Measurements from ENCODE around the gene UNC119. TPM values are rescaled to one million over a fixed set of nuclear protein-coding genes. Genes with fewer than 3 reads are reported as not detected.

The UNC119 gene
- total RNA-seq, 1 donor from 2014 or later, result 61.4 TPM

DNA sequence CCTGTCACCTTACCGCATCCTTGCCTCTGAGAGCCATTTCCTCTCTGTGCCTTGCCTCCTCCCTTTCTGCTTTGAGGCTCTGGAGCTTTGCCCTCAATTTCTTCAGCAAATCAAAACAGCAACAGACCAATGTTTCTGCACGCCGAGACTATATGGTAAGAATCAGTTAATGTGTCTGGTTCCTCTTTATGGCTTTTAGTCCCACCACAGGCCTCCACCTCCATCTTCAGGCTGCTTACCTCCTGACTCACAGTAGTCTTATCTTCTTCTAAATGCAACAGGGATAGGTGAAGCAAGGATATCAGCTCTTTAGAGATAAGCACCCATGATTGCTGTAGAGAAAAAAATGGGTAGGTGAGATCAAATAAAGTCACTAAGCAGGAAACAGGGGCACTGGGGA lies 33.4 kb upstream of the UNC119 start:
- no peak for DNase-seq (ENCODE audit: low spot score)
- H3K9me3 Mint-ChIP-seq, result no peaks in the 10 kb centered on the region
- Histone ChIP-seq H3K36me3 (peaks cover 29% of the 10 kb centered on the region), H3K27ac (no peak overlapping the region), H3K4me2 (no peak overlapping the region), H3K9ac (no peak overlapping the region), H3K4me3 (no peak overlapping the region), H3K79me2 (ENCODE audit: low read depth) (peaks cover 19% of the 10 kb centered on the region), H3F3A (ENCODE audit: low read depth) (peaks cover under 1% of the 10 kb centered on the region), H3K27me3 (no peaks in the 10 kb centered on the region), H2AFZ (replicated peaks) (no peak overlapping the region), H3K9me3 (ENCODE audit: low read depth) (no peaks in the 10 kb centered on the region), H3K4me1 (no peaks in the 10 kb centered on the region), H4K20me1 (ENCODE audit: low read depth) (peaks cover 28% of the 10 kb centered on the region)
- no peaks in the 10 kb centered on the region for H3K27me3 Mint-ChIP-seq (ENCODE audit: insufficient read depth, low read depth)
- H3K4me1 Mint-ChIP-seq, result no peaks in the 10 kb centered on the region
- H3K4me3 Mint-ChIP-seq, result no peak overlapping the region
- no peak for TF ChIP-seq CTCF (IDR thresholded peaks at IDR 0.05)
- no peak for TF ChIP-seq EZH2 (IDR thresholded peaks at IDR 0.05)
- no peak for TF ChIP-seq EZH2phosphoT487 (IDR thresholded peaks at IDR 0.05)
- H3K36me3 Mint-ChIP-seq, result peaks cover 24% of the 10 kb centered on the region
- no peak overlapping the region for H3K27ac Mint-ChIP-seq

GRCh38 chr17:28584434-28584833 lies 32.0 kb upstream of the UNC119 start:
- TF ChIP-seq CTCF (IDR thresholded peaks at IDR 0.05), result no peak
- no peak for TF ChIP-seq EZH2phosphoT487 (IDR thresholded peaks at IDR 0.05)
- no peak for TF ChIP-seq EZH2 (IDR thresholded peaks at IDR 0.05)
- Histone ChIP-seq H3K4me3 (no peak overlapping the region), H3K4me2 (no peak overlapping the region), H2AFZ (replicated peaks) (no peak overlapping the region), H3K27me3 (no peaks in the 10 kb centered on the region), H3K9ac (no peak overlapping the region), H4K20me1 (ENCODE audit: low read depth) (peaks cover 17% of the 10 kb centered on the region), H3K9me3 (ENCODE audit: low read depth) (no peaks in the 10 kb centered on the region), H3K36me3 (peaks cover 22% of the 10 kb centered on the region), H3K4me1 (no peaks in the 10 kb centered on the region), H3K27ac (no peak overlapping the region), H3F3A (ENCODE audit: low read depth) (peaks cover 8% of the 10 kb centered on the region), H3K79me2 (ENCODE audit: low read depth) (peaks cover 9% of the 10 kb centered on the region)
- no peak for DNase-seq (ENCODE audit: low spot score)
- no peaks in the 10 kb centered on the region for H3K27me3 Mint-ChIP-seq (ENCODE audit: insufficient read depth, low read depth)
- H3K4me1 Mint-ChIP-seq, result no peaks in the 10 kb centered on the region
- peaks cover 35% of the 10 kb centered on the region for H3K36me3 Mint-ChIP-seq
- H3K27ac Mint-ChIP-seq, result no peak overlapping the region
- no peaks in the 10 kb centered on the region for H3K9me3 Mint-ChIP-seq
- no peak overlapping the region for H3K4me3 Mint-ChIP-seq

DNA sequence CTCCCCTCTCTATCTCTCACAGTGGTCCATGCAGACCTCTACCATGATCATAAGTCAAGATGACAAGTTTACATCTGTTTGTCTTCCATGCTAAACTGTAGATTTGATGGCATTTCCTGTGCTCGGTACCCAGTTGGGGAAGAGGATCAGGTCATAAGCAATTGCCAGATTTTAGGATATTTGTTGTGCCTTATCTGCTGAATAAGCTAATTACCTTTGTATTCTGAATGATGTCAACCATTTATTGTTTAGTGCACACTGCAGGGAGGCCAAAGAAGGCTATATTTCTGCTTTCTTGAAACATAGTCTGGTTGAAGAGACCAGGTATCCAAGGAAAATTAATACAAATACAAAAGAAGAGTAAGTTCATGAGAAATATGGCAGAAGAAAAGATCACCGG lies 30.1 kb upstream of the UNC119 start:
- Mint-ChIP-seq H3K27ac (no peak overlapping the region), H3K4me3 (no peak overlapping the region), H3K9me3 (no peaks in the 10 kb centered on the region), H3K36me3 (peaks cover 34% of the 10 kb centered on the region), H3K27me3 (ENCODE audit: insufficient read depth, low read depth) (peaks cover 1% of the 10 kb centered on the region), H3K4me1 (peaks cover under 1% of the 10 kb centered on the region)
- Histone ChIP-seq H3K27ac (no peak overlapping the region), H3K4me1 (no peaks in the 10 kb centered on the region), H3K4me2 (no peak overlapping the region), H3K4me3 (no peak overlapping the region), H3K27me3 (no peaks in the 10 kb centered on the region), H3K9ac (no peak overlapping the region), H3K36me3 (peaks cover 16% of the 10 kb centered on the region), H4K20me1 (ENCODE audit: low read depth) (peaks cover 15% of the 10 kb centered on the region), H3F3A (ENCODE audit: low read depth) (peaks cover 21% of the 10 kb centered on the region), H3K79me2 (ENCODE audit: low read depth) (no peaks in the 10 kb centered on the region), H2AFZ (replicated peaks) (no peak overlapping the region), H3K9me3 (ENCODE audit: low read depth) (no peaks in the 10 kb centered on the region)
- no peak for DNase-seq (ENCODE audit: low spot score)
- TF ChIP-seq EZH2 (IDR thresholded peaks at IDR 0.05) (no peak), CTCF (IDR thresholded peaks at IDR 0.05) (no peak), EZH2phosphoT487 (IDR thresholded peaks at IDR 0.05) (no peak)

Data from neural progenitor cell (in vitro differentiated cells).